Measurements from ENCODE around the gene ATP9B.

Gene ATP9B

GRCh38 chr18:79185648-79186047, 116.5 kb downstream of the ATP9B start:
- Histone ChIP-seq H3K4me3 (ENCODE audit: low read length) (no peak overlapping the region), H2AFZ (ENCODE audit: low read length) (no peak overlapping the region), H3K36me3 (replicated peaks; ENCODE audit: insufficient read depth, low read length) (no peaks in the 10 kb centered on the region), H3K9me3 (replicated peaks; ENCODE audit: insufficient read depth, low read length) (no peaks in the 10 kb centered on the region), H3K27ac (ENCODE audit: low read length) (no peak overlapping the region), H3K9ac (ENCODE audit: low read length) (no peak overlapping the region), H3K9me2 (replicated peaks; ENCODE audit: insufficient read depth, low read length) (no peaks in the 10 kb centered on the region), H3K27me3 (replicated peaks; ENCODE audit: insufficient read depth, low read length) (no peaks in the 10 kb centered on the region), H3F3A (ENCODE audit: insufficient read depth, low read length) (peaks cover 25% of the 10 kb centered on the region), H3K4me2 (ENCODE audit: low read depth, low read length) (peak overlapping the region; percentile 44; the same call in 1 of the 2 replicates), H3K79me2 (ENCODE audit: low read length) (no peaks in the 10 kb centered on the region), H3K4me1 (ENCODE audit: low read length) (peaks cover 42% of the 10 kb centered on the region), H4K20me1 (ENCODE audit: insufficient read depth, low read length) (no peaks in the 10 kb centered on the region)
- DNase-seq: no peak
- TF ChIP-seq EZH2 (optimal IDR thresholded peaks at IDR 0.05; ENCODE audit: low read depth, low read length) (no peak), EZH2phosphoT487 (IDR thresholded peaks at IDR 0.05; ENCODE audit: low read length) (no peak)

- Histone ChIP-seq H3K27me3 (replicated peaks; ENCODE audit: insufficient read depth, low read length) (no peaks in the 10 kb centered on the region), H3K9me2 (replicated peaks; ENCODE audit: insufficient read depth, low read length) (no peaks in the 10 kb centered on the region), H4K20me1 (ENCODE audit: insufficient read depth, low read length) (no peaks in the 10 kb centered on the region), H3K27ac (ENCODE audit: low read length) (peak overlapping the region; percentile 47; the same call in 1 of the 2 replicates), H3K4me1 (ENCODE audit: low read length) (peaks cover 36% of the 10 kb centered on the region), H3F3A (ENCODE audit: insufficient read depth, low read length) (peaks cover 24% of the 10 kb centered on the region), H3K4me2 (ENCODE audit: low read depth, low read length) (peak overlapping the region; percentile 44; the same call in 1 of the 2 replicates), H2AFZ (ENCODE audit: low read length) (no peak overlapping the region), H3K36me3 (replicated peaks; ENCODE audit: insufficient read depth, low read length) (no peaks in the 10 kb centered on the region), H3K79me2 (ENCODE audit: low read length) (no peaks in the 10 kb centered on the region), H3K4me3 (ENCODE audit: low read length) (no peak overlapping the region), H3K9ac (ENCODE audit: low read length) (no peak overlapping the region; the same call in 1 of the 2 replicates), H3K9me3 (replicated peaks; ENCODE audit: insufficient read depth, low read length) (no peaks in the 10 kb centered on the region)
- peak; percentile 61 for DNase-seq
- TF ChIP-seq CTCF (IDR thresholded peaks at IDR 0.05; ENCODE audit: low read length): no peak
- TF ChIP-seq EZH2 (optimal IDR thresholded peaks at IDR 0.05; ENCODE audit: low read depth, low read length): no peak
- no peak for TF ChIP-seq EZH2phosphoT487 (IDR thresholded peaks at IDR 0.05; ENCODE audit: low read length)
These were observed 117.5 kb downstream of the ATP9B start for GRCh38 chr18:79186649-79187048.

GRCh38 chr18:79187532-79188277, 118.5 kb downstream of the ATP9B start:
- Histone ChIP-seq H3K79me2 (ENCODE audit: low read length) (no peaks in the 10 kb centered on the region), H4K20me1 (ENCODE audit: insufficient read depth, low read length) (no peaks in the 10 kb centered on the region), H3K36me3 (replicated peaks; ENCODE audit: insufficient read depth, low read length) (no peaks in the 10 kb centered on the region), H3K27ac (ENCODE audit: low read length) (no peak overlapping the region), H3K27me3 (replicated peaks; ENCODE audit: insufficient read depth, low read length) (no peaks in the 10 kb centered on the region), H3K4me1 (ENCODE audit: low read length) (peaks cover 31% of the 10 kb centered on the region), H3K9me2 (replicated peaks; ENCODE audit: insufficient read depth, low read length) (no peaks in the 10 kb centered on the region), H3K4me2 (ENCODE audit: low read depth, low read length) (no peak overlapping the region), H3K4me3 (ENCODE audit: low read length) (no peak overlapping the region), H3K9ac (ENCODE audit: low read length) (no peak overlapping the region), H3F3A (ENCODE audit: insufficient read depth, low read length) (peaks cover 14% of the 10 kb centered on the region), H3K9me3 (replicated peaks; ENCODE audit: insufficient read depth, low read length) (no peaks in the 10 kb centered on the region), H2AFZ (ENCODE audit: low read length) (no peak overlapping the region)
- no peak for TF ChIP-seq EZH2phosphoT487 (IDR thresholded peaks at IDR 0.05; ENCODE audit: low read length)
- TF ChIP-seq EZH2 (optimal IDR thresholded peaks at IDR 0.05; ENCODE audit: low read depth, low read length): no peak
- TF ChIP-seq CTCF (IDR thresholded peaks at IDR 0.05; ENCODE audit: low read length): no peak
- DNase-seq: no peak

GRCh38 chr18:79191418-79191817, 122.2 kb downstream of the ATP9B start:
- Histone ChIP-seq H3K27me3 (replicated peaks; ENCODE audit: insufficient read depth, low read length) (no peaks in the 10 kb centered on the region), H3K79me2 (ENCODE audit: low read length) (no peaks in the 10 kb centered on the region), H3K4me2 (ENCODE audit: low read depth, low read length) (no peak overlapping the region), H3K9me3 (replicated peaks; ENCODE audit: insufficient read depth, low read length) (no peaks in the 10 kb centered on the region), H3K9ac (ENCODE audit: low read length) (no peak overlapping the region), H3K9me2 (replicated peaks; ENCODE audit: insufficient read depth, low read length) (no peaks in the 10 kb centered on the region), H3K27ac (ENCODE audit: low read length) (peak overlapping the region; percentile 28; the same call in 1 of the 2 replicates), H2AFZ (ENCODE audit: low read length) (no peak overlapping the region), H3K4me1 (ENCODE audit: low read length) (peaks cover 20% of the 10 kb centered on the region), H3K36me3 (replicated peaks; ENCODE audit: insufficient read depth, low read length) (no peaks in the 10 kb centered on the region), H3K4me3 (ENCODE audit: low read length) (no peak overlapping the region), H3F3A (ENCODE audit: insufficient read depth, low read length) (peaks cover 9% of the 10 kb centered on the region; the same call in 1 of the 2 replicates), H4K20me1 (ENCODE audit: insufficient read depth, low read length) (no peaks in the 10 kb centered on the region)
- DNase-seq: no peak
- TF ChIP-seq CTCF (IDR thresholded peaks at IDR 0.05; ENCODE audit: low read length) (no peak), EZH2 (optimal IDR thresholded peaks at IDR 0.05; ENCODE audit: low read depth, low read length) (no peak), EZH2phosphoT487 (IDR thresholded peaks at IDR 0.05; ENCODE audit: low read length) (no peak)

Data from MM.1S (cell line).